Ovary (tissue), 9 donors: ENCODE results near the gene PCED1B. TPM values are rescaled to one million over a fixed set of nuclear protein-coding genes. Genes with fewer than 3 reads are reported as not detected.

Experiments used
- DNase-seq, 5 donors: peaks; one replicate each; pipeline ENCODE4 v3.0.0-alpha.2; 2019 to 2020
- H3K27ac ChIP-seq, 2 donors: fragments of 200-600 bp; one replicate each; pipeline versions ENCODE4 v1.5.1 to v1.8.0; 2019 to 2022
- H3K27me3 ChIP-seq: fragments of 200-600 bp; one replicate; pipeline ENCODE4 v1.8.0; 2022
- H3K36me3 ChIP-seq: fragments of 200-600 bp; sonication (generic); one replicate; pipeline ENCODE4 v1.5.1; 2019
- H3K4me1 ChIP-seq: one replicate; pipeline ENCODE4 v1.8.1; 2013; ENCODE audit warnings: mild to moderate bottlenecking, moderate library complexity; ENCODE audit not compliant: insufficient read depth
- H3K4me3 ChIP-seq: fragments of 200-600 bp; sonication (generic); one replicate; pipeline ENCODE4 v1.5.1; 2017
- H3K9me3 ChIP-seq, 2 donors: fragments of 200-600 bp in 1 of 2; sonication (generic) in 1 of 2; one replicate each; pipeline versions ENCODE4 v1.5.1 to v1.8.1; 2013 to 2019; ENCODE audit warnings: mild to moderate bottlenecking in 1 of 2, moderate library complexity in 1 of 2
- EP300 ChIP-seq: sonication (generic); formaldehyde crosslinking; IDR thresholded peaks from one replicate; pipeline ENCODE4 v1.6.1; 2017; ENCODE audit warnings: antibody characterized with exemption
- POLR2A ChIP-seq: fragments of 450-650 bp; IDR thresholded peaks from one replicate; pipeline ENCODE4 v1.6.1; 2017; ENCODE audit warnings: antibody characterized with exemption, mild to moderate bottlenecking, moderate library complexity
- WGBS, 3 donors: extraction: QIAGEN DNeasy Blood & Tissue Kit in 1 of 3; methylation state at CpG; one replicate each; pipeline versions ENCODE4 v1.1.5 to v1.1.7; 2013 to 2017; 5-methylcytosine and 5-hydroxymethylcytosine counted together
- intact Hi-C, 4 donors: fragments of 100-400 bp; cut with DNase I; formaldehyde crosslinking; loops; one replicate each; pipeline versions ENCODE4 v1.11.0 to v1.15.1; 2022 to 2023
- polyA plus RNA-seq, 2 donors: library from polyadenylated mRNA; stranded (reverse); fragments of 200-250 nt in 1 of 2; fragments of 350-450 nt in 1 of 2; fragmentation: Illumina TruSeq in 1 of 2; extraction: RNeasy Lipid Tissue Mini Kit (QIAGEN cat#74804) in 1 of 2; gene quantifications; one replicate each; pipeline ENCODE4 v1.2.3, GENCODE V29; 2013 to 2014
- total RNA-seq, 7 donors: library from RNA; depleted of rRNA in 2 of 7; stranded (reverse); fragments of >200 nt in 2 of 7; fragmentation: NEBNext Ultra II Directional in 3 of 7; extraction: Animal tissue kit (Norgen Biotek cat#: 25700) in 3 of 7; gene quantifications; one replicate each; pipeline versions ENCODE4 v1.1.0 to v1.2.4, GENCODE V29; 2016 to 2023
- TF ChIP-seq, protein P1 (sequence below), 3 donors: fragments of 450-650 bp in 2 of 3; fragments of 200-600 bp in 1 of 3; IDR thresholded peaks; one replicate each; pipeline versions ENCODE4 v1.5.1 to v1.8.0; 2016 to 2022; ENCODE audit warnings: antibody characterized with exemption in 3 of 3, mild to moderate bottlenecking in 1 of 3
- donor health status: DM: no; HTN: no; CAD: no; lungs with moderate emphysema.
- donor health status: DM: no; HTN: no; CAD: no.
- donor health status: Bipolar disorder and iron deficiency.
- donor health status: DM: yes; HTN: yes; CAD: no.
- donor health status: DM: no; HTN: no; CAD: no.
- donor health status: DM: yes; HTN: yes; CAD: no.

PCED1B gene
- total and polyA plus RNA-seq, 9 donors = 9.9 to 27.2 (median 13.0) TPM

DNA sequence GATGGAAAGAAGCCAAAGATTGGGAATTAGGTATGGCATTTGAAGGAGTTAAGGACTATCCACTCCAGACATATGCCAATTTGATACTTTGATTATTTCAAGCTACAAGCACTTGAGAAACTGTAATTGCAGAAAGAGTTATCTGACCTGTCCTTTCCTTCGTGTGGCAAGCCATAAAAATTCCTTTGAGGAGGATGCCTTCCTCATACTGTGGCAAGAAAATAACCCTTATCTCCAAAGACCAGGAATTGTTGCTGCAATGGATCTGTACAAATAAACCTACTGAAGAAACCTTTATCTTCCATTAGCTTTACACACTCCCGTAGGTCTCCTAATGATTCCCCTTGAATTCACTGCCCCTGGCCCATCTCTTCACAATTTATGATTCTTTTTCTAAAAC is 165.4 kb downstream of the PCED1B start:
- 59 to 79% (median 63%) methylated on average over 2 of the region's 2 CpGs for WGBS, 3 donors
- Histone ChIP-seq H3K4me3 (no peak overlapping the region), H3K9me3 (no peaks in the 10 kb centered on the region), H3K27ac (no peak overlapping the region), H3K4me1 (no peaks in the 10 kb centered on the region), H3K27me3 (no peaks in the 10 kb centered on the region), H3K36me3 (no peaks in the 10 kb centered on the region)
- TF ChIP-seq, protein P1, sequence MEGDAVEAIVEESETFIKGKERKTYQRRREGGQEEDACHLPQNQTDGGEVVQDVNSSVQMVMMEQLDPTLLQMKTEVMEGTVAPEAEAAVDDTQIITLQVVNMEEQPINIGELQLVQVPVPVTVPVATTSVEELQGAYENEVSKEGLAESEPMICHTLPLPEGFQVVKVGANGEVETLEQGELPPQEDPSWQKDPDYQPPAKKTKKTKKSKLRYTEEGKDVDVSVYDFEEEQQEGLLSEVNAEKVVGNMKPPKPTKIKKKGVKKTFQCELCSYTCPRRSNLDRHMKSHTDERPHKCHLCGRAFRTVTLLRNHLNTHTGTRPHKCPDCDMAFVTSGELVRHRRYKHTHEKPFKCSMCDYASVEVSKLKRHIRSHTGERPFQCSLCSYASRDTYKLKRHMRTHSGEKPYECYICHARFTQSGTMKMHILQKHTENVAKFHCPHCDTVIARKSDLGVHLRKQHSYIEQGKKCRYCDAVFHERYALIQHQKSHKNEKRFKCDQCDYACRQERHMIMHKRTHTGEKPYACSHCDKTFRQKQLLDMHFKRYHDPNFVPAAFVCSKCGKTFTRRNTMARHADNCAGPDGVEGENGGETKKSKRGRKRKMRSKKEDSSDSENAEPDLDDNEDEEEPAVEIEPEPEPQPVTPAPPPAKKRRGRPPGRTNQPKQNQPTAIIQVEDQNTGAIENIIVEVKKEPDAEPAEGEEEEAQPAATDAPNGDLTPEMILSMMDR (IDR thresholded peaks at IDR 0.05) = no peak
- TF ChIP-seq POLR2A (no peak), EP300 (no peak)
- no peak for DNase-seq
- intact Hi-C loops = no loop called here

DNA sequence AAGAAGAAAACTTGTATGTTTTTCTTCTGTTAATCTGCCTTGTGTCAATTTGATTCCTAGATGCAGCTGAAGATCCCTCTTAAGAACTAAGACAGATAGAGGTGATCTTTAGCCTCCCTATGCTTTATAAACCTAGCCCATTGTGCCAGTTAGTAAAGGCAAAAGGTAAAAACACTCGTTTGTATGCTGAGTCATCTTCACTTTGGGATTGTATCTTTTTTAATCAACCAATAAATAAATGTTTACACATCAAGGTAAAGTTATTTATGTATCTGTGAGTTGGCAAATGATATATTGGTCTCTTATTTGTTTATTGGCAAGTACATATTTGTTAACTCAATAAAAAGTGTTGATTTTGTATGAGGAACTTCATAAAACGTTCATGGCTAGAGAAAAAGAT is 166.2 kb downstream of the PCED1B start:
- WGBS, 3 donors = 86 to 94% (median 90%) methylated on average over 2 of the region's 2 CpGs
- intact Hi-C loops = no loop called here

DNA sequence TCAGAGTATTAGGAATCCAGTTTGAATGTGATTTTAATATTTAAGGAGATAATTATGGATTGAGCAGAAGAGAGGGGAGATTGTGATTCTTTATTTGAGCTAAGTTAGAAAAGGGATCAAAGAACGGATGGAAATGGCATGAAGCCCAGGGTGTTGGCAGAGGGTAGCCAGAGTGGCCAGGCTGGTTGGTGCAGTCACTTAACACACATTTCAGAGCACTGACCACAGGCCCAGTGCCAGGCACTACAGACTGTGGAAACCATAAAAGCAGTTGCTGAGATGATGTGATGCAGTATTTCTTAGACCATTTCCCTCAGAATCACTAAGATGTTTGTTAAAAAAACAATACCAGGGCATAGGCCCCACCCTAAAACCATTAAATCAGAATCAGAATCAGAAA is 168.0 kb downstream of the PCED1B start:
- 66 to 77% (median 70%) methylated on average over 1 of the region's 1 CpG for WGBS, 3 donors
- Histone ChIP-seq H3K4me1 (no peaks in the 10 kb centered on the region), H3K9me3 (no peaks in the 10 kb centered on the region), H3K27me3 (no peaks in the 10 kb centered on the region), H3K27ac (no peak overlapping the region), H3K36me3 (no peaks in the 10 kb centered on the region), H3K4me3 (no peak overlapping the region)
- intact Hi-C loops = no loop called here
- no peak for DNase-seq
- no peak for TF ChIP-seq POLR2A

More for the DNA sequence above, 166.2 kb downstream of the PCED1B start:
- Histone ChIP-seq H3K4me1 (no peaks in the 10 kb centered on the region), H3K27ac (no peak overlapping the region), H3K9me3 (no peaks in the 10 kb centered on the region), H3K27me3 (no peaks in the 10 kb centered on the region), H3K36me3 (no peaks in the 10 kb centered on the region), H3K4me3 (no peak overlapping the region)
- DNase-seq = no peak
- TF ChIP-seq EP300 (no peak), POLR2A (no peak)
- TF ChIP-seq, protein P1 (IDR thresholded peaks at IDR 0.05) = no peak

DNA sequence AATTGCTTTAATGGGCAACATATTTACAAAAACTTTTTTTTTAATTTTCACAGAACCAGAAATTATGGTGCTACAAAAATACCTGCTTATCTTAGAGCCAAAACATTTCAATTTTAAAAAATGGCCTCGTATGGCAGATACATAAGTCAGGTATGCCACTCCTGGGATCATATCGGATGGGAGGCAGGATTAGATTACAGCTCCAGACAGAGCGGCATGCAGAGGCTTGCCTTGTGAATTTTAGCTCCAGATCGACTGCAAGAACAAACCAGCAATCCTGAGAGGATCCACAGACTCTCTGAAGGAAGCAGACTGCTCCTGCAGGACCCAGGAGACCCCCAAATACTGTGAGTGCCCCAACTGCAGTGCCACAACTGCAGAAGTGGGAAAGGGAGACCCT is 169.7 kb downstream of the PCED1B start:
- Histone ChIP-seq H3K9me3 (no peaks in the 10 kb centered on the region), H3K27me3 (no peaks in the 10 kb centered on the region), H3K36me3 (no peaks in the 10 kb centered on the region), H3K27ac (no peak overlapping the region), H3K4me1 (no peaks in the 10 kb centered on the region), H3K4me3 (no peak overlapping the region)
- DNase-seq = no peak
- intact Hi-C loops = no loop called here
- WGBS, 3 donors = 61 to 69% (median 68%) methylated on average over 4 of the region's 4 CpGs
- TF ChIP-seq, protein P1 (IDR thresholded peaks at IDR 0.05) = no peak
- TF ChIP-seq POLR2A (no peak), EP300 (no peak)

DNA sequence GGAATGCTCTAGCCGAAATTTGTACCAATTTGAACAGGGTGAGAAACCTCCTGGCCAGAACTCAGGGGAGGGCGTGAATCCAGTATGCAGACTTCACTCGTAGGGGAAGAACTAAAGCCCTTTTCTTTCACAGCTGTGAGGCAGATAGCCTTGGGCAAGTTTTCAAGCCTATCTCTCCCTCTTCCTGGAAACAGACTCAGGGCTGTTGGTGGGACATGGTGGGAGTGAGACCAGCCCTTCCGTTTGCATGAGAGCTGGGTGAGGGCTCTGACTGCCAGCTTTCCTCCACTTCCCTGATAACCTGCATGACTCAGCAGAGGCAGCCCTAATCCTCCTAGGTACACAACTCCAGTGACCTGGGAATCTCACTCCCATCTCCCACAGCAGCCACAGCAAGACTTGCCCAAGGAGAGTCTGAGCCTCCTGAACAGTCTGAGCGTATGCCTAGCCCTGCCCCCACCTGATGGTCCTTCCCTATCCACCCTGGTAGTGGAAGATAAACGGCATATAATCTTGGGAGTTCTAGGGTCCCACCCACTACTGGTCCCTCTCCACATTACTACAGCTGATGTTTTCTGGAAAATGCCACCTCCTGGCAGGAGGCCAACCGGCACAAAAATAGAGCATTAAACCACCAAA is 170.4 kb downstream of the PCED1B start:
- Histone ChIP-seq H3K4me1 (no peaks in the 10 kb centered on the region), H3K36me3 (no peaks in the 10 kb centered on the region), H3K27ac (no peak overlapping the region), H3K4me3 (no peak overlapping the region), H3K27me3 (no peaks in the 10 kb centered on the region), H3K9me3 (no peaks in the 10 kb centered on the region)
- no peak for DNase-seq
- TF ChIP-seq EP300 (no peak), POLR2A (no peak)
- TF ChIP-seq, protein P1 (IDR thresholded peaks at IDR 0.05) = no peak
- intact Hi-C loops = no loop called here
- WGBS, 3 donors = 35 to 40% (median 39%) methylated on average over 7 of the region's 7 CpGs
